Measurements from ENCODE around the gene ATP1A4. TPM values are rescaled to one million over a fixed set of nuclear protein-coding genes. Genes with fewer than 3 reads are reported as not detected.
"Not testable (repeated sequence)": the region's sequence is repeated elsewhere in the genome, so short reads cannot be mapped to it uniquely, and the experiment has no call there.

ATP1A4 gene
- polyA plus RNA-seq, 3 donors from 2014 or later, result not detected

DNA sequence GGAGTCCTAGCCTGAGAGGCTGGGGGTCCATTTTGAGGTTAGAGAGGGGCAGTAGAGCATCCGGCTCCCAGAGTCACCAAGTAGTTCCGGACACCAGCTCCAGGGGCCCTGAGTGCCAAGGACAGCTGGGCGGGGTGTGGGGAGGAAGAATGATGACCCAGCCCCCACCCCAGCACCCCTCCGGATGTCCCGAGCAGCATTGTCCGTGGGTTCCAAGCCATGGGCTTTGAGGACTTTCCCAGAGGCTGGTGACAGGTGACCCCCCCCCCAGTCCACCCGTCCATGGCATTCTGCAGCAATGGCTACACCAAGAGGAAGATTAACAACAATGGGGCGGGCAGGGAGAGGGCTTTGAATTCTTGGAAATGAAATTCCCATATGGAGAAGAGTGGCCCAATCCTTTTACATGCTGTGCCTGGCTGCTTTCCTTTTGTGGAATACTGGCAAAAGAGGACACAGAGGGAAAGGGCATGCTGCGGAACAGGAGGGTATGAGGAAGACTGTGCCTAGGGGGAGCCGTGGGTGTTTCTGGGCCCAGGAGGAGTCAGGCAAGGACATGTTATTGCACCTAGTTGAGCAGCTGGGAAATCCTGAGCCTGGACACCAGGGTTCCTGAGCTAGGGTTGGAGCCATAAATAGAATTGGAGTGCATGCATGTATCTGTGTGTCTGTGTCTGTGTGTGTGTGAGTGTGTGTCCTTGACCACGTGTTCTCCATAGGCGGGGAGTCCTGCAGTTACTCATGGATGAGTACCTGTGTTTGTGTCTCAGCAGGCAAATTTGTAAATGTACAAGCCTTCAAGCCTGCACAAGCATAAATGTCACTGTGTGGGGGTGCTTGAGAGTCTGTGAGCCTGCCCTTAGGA, 34.9 kb upstream of the ATP1A4 start:
- H3K27ac Mint-ChIP-seq, result no peak overlapping the region
- no peak overlapping the region for H3K4me3 Mint-ChIP-seq
- H3K36me3 Mint-ChIP-seq, result no peaks in the 10 kb centered on the region

DNA sequence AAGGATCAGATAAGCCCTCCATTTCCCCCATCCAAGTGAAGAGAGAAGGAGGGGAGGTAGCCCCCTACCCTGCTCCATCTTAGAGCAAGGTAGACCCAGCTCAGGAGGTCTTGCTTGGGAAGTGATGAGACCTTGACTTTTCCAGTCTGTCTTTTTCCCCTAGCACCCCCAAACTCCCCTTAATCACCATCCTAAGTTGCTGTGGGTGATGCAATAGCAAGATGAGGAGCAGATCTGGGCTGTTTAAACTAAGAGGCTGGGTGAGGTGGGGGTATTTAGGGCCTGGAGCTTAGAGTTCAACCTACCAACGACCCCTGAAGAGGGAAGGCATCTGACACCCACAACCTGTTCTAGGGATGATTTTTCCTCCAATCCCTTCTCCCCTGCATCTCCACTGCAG, 34.1 kb upstream of the ATP1A4 start:
- Mint-ChIP-seq H3K27ac (no peak overlapping the region), H3K4me3 (no peak overlapping the region), H3K4me1 (no peaks in the 10 kb centered on the region), H3K36me3 (no peaks in the 10 kb centered on the region), H3K9me3 (no peaks in the 10 kb centered on the region), H3K27me3 (ENCODE audit: low read depth in 3 of 3) (peaks cover 1 to 4% (median 2%) of the 10 kb centered on the region in 3 donors)
- no peak for DNase-seq

More for the DNA sequence above, 34.9 kb upstream of the ATP1A4 start:
- no peak for DNase-seq
- Mint-ChIP-seq H3K4me1 (no peaks in the 10 kb centered on the region), H3K9me3 (no peaks in the 10 kb centered on the region), H3K27me3 (ENCODE audit: low read depth in 3 of 3) (peaks cover 1 to 3% (median 2%) of the 10 kb centered on the region in 3 donors)

DNA sequence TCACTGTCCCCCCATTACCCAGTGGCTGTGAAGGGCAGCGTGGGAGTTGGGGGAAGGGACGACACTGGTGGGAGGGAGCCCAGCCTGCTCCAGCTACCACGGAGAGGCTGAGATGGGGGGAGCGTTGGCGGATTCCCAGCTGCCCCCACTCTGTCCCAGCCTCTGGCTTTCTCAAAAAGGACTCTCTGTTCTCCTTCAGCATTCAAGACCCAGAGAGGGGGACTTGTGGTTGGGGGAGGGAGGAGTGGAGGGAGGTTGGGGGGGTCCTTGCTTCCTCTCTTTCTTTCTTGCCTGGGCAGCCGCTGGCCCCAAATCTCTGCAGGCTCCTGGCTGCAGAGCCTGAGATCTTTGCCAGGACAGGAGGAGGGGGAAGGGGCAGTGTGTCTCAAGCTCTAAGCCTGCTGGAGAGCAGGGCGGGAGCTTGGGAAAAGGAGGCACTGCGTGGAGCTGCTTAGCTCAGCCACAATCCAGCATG, 33.7 kb upstream of the ATP1A4 start:
- Mint-ChIP-seq H3K4me3 (no peak overlapping the region), H3K9me3 (no peaks in the 10 kb centered on the region), H3K4me1 (no peaks in the 10 kb centered on the region), H3K27ac (no peak overlapping the region), H3K27me3 (ENCODE audit: low read depth in 3 of 3) (peaks cover 1 to 5% (median 2%) of the 10 kb centered on the region in 3 donors), H3K36me3 (no peaks in the 10 kb centered on the region)
- no peak for DNase-seq

GRCh38 chr1:160118928-160119327, 32.5 kb upstream of the ATP1A4 start:
- no peak overlapping the region for H3K4me3 Mint-ChIP-seq
- no peak for DNase-seq
- H3K9me3 Mint-ChIP-seq, result no peaks in the 10 kb centered on the region
- H3K27ac Mint-ChIP-seq, result no peak overlapping the region
- H3K27me3 Mint-ChIP-seq (ENCODE audit: low read depth in 3 of 3), result peaks cover 1 to 8% (median 2%) of the 10 kb centered on the region in 3 donors
- no peaks in the 10 kb centered on the region for H3K36me3 Mint-ChIP-seq
- no peaks in the 10 kb centered on the region for H3K4me1 Mint-ChIP-seq

GRCh38 chr1:160120797-160121196, 30.6 kb upstream of the ATP1A4 start:
- Mint-ChIP-seq H3K4me1 (no peaks in the 10 kb centered on the region), H3K36me3 (no peaks in the 10 kb centered on the region), H3K4me3 (no peak overlapping the region), H3K27me3 (ENCODE audit: low read depth in 3 of 3) (peaks cover 2 to 8% (median 4%) of the 10 kb centered on the region in 3 donors), H3K9me3 (no peaks in the 10 kb centered on the region), H3K27ac (no peak overlapping the region)
- DNase-seq, result no peak

DNA sequence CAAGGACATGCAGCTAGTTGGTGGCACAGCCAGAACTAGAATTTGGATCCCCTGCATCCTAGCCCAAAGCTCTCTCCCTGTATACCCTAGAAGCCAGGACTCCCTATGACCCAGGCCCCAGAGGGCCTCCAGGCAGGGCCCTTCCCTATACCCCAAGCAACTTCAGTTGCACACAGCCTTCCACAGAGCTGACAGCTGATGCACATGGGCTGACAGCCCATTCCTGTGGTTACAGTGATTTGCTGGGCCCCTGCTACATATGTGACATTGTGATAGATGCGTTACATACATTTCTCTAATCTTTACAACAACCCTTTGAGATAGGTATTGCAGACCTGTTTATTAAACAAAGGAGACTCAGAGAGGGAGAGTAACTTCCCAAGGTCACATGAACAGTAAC, 30.0 kb upstream of the ATP1A4 start:
- Mint-ChIP-seq H3K36me3 (no peaks in the 10 kb centered on the region), H3K9me3 (no peaks in the 10 kb centered on the region), H3K27ac (no peak overlapping the region), H3K27me3 (ENCODE audit: low read depth in 3 of 3) (peaks cover 2 to 8% (median 4%) of the 10 kb centered on the region in 3 donors), H3K4me3 (no peak overlapping the region), H3K4me1 (no peaks in the 10 kb centered on the region)
- DNase-seq, result no peak

GRCh38 chr1:160122978-160123495, 28.4 kb upstream of the ATP1A4 start:
- Mint-ChIP-seq H3K27me3 (ENCODE audit: low read depth in 3 of 3) (peaks cover 0 to 8% (median 4%) of the 10 kb centered on the region in 3 donors), H3K4me3 (no peak overlapping the region), H3K36me3 (no peaks in the 10 kb centered on the region), H3K9me3 (no peaks in the 10 kb centered on the region), H3K4me1 (no peaks in the 10 kb centered on the region), H3K27ac (no peak overlapping the region)
- no peak for DNase-seq

- H3K27ac Mint-ChIP-seq, result no peak overlapping the region
- no peak for DNase-seq
- H3K4me1 Mint-ChIP-seq, result no peaks in the 10 kb centered on the region
- no peaks in the 10 kb centered on the region for H3K9me3 Mint-ChIP-seq
- no peaks in the 10 kb centered on the region for H3K36me3 Mint-ChIP-seq
- H3K4me3 Mint-ChIP-seq, result no peak overlapping the region
- H3K27me3 Mint-ChIP-seq (ENCODE audit: low read depth in 3 of 3), result peaks cover 0 to 8% (median 4%) of the 10 kb centered on the region in 3 donors
Measured at GRCh38 chr1:160123726-160124125, 27.7 kb upstream of the ATP1A4 start.

DNA sequence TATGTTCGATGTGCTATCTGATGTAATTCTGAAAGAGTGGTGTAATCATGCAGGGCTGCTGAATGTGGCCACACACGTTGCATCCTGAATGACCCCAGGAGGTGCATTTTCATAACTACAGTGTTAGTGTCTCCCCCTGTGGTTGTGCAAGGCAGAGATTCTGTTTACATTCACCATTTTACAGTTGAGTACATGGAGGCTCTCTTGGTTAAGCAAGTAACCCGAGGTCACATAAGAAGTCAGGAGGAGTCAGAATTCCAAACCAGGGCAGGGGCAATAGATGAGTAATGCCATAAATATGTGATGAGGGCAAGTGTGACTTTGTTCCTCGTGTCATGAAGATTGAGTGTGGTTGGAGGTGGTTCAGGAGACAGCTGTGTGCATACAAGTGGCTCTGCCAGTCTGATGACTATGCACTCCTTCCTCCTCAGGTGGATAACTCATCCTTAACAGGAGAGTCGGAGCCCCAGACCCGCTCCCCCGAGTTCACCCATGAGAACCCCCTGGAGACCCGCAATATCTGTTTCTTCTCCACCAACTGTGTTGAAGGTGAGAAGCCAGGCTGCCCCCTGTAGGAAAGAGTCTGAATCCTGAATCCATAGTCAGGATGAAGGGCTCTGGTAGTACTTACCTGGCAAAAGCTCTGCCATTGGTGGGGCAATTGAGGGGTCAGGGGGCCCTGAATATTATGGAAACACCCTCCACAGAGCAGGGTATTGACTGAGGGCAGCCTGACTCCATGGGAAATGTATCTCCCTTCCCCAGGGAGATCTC, 26.5 kb upstream of the ATP1A4 start:
- Mint-ChIP-seq H3K9me3 (no peaks in the 10 kb centered on the region), H3K27ac (no peak overlapping the region), H3K36me3 (no peaks in the 10 kb centered on the region), H3K4me1 (no peaks in the 10 kb centered on the region), H3K27me3 (ENCODE audit: low read depth in 3 of 3) (peaks cover 0 to 8% (median 4%) of the 10 kb centered on the region in 3 donors), H3K4me3 (no peak overlapping the region)
- no peak for DNase-seq

- Mint-ChIP-seq H3K36me3 (no peaks in the 10 kb centered on the region), H3K27me3 (ENCODE audit: low read depth in 3 of 3) (peaks cover 1 to 8% (median 4%) of the 10 kb centered on the region in 3 donors), H3K4me3 (no peak overlapping the region), H3K4me1 (no peaks in the 10 kb centered on the region), H3K27ac (no peak overlapping the region), H3K9me3 (no peaks in the 10 kb centered on the region)
- no peak for DNase-seq
Measured at GRCh38 chr1:160125746-160126145, 25.7 kb upstream of the ATP1A4 start.

- not testable (repeated sequence) for H3K36me3 Mint-ChIP-seq; H3K27ac Mint-ChIP-seq; H3K4me3 Mint-ChIP-seq; H3K9me3 Mint-ChIP-seq; H3K4me1 Mint-ChIP-seq; H3K27me3 Mint-ChIP-seq (ENCODE audit: low read depth in 3 of 3); DNase-seq
Measured at GRCh38 chr1:160126342-160126741, 25.1 kb upstream of the ATP1A4 start.

DNA sequence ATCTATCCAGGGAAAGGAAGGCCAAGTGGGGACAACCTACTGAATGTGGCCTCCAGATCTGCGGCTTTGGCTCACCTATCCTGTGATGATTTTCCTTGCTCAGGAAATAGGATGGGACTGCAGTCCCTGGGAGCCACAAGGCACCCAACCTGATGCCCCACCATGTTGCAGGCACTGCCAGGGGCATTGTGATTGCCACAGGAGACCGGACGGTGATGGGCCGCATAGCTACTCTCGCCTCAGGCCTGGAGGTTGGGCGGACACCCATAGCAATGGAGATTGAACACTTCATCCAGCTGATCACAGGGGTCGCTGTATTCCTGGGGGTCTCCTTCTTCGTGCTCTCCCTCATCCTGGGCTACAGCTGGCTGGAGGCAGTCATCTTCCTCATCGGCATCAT, 24.0 kb upstream of the ATP1A4 start:
- no peaks in the 10 kb centered on the region for H3K36me3 Mint-ChIP-seq

GRCh38 chr1:160127865-160128523, 23.4 kb upstream of the ATP1A4 start:
- H3K4me1 Mint-ChIP-seq, result no peaks in the 10 kb centered on the region
- H3K36me3 Mint-ChIP-seq, result no peaks in the 10 kb centered on the region
- H3K9me3 Mint-ChIP-seq, result no peaks in the 10 kb centered on the region
- no peak overlapping the region for H3K27ac Mint-ChIP-seq
- no peak for DNase-seq
- H3K27me3 Mint-ChIP-seq (ENCODE audit: low read depth in 3 of 3), result peaks cover 2 to 7% (median 4%) of the 10 kb centered on the region in 3 donors
- H3K4me3 Mint-ChIP-seq, result no peak overlapping the region

More for the DNA sequence above, 24.0 kb upstream of the ATP1A4 start:
- Mint-ChIP-seq H3K4me3 (no peak overlapping the region), H3K9me3 (no peaks in the 10 kb centered on the region), H3K27me3 (ENCODE audit: low read depth in 3 of 3) (peaks cover 2 to 6% (median 4%) of the 10 kb centered on the region in 3 donors), H3K27ac (no peak overlapping the region), H3K4me1 (no peaks in the 10 kb centered on the region)
- no peak for DNase-seq
